NCI-H128 (cell line): ENCODE results near the gene NEU4.
"Not testable (repeated sequence)": the region's sequence is repeated elsewhere in the genome, so short reads cannot be mapped to it uniquely, and the experiment has no call there.

ENCODE experiments used
- DNase-seq: peaks from one replicate; lab custom pipeline; 2025; ENCODE audit not compliant: unreplicated experiment; lab: John Stamatoyannopoulos, UW

NEU4 gene

GRCh38 chr2:241812730-241813643 lies 4.0 kb downstream of the NEU4 start:
- DNase-seq: no peak

DNA sequence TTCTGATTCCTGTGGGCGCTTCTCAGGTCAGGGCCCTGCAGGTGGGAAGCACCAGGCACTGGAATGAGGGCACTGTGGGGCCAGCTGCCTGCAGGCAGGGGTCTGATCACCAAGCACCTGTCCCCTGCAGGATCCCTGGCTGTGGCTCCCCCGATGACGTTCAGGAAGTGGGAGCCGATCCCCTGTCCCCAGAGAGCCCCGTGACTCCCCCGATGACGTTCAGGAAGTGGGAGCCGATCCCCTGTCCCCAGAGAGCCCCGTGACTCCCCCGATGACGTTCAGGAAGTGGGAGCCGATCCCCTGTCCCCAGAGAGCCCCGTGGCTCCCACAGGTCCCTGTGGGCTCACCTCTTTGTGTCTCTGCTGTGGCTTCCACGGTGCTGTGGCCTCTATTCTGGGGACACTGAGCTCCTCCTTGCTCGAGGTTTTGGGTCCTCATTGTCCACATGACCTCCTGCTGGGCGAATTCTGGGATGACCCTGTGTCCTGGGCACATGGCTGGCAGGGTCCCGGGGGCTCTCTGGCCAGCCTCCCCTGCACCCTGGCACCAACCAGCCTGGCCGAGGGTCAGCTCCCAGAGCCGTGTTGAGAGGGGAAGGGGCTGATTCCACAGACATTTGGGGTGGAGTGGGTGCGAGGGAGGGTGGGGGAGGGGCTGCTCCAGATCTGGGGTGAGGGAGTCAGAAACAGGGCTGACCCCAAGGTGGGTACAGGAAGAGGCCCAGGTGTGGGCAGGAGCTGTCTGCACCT lies 4.8 kb downstream of the NEU4 start:
- DNase-seq: no peak

GRCh38 chr2:241814393-241814642 lies 5.3 kb downstream of the NEU4 start:
- no peak for DNase-seq

DNA sequence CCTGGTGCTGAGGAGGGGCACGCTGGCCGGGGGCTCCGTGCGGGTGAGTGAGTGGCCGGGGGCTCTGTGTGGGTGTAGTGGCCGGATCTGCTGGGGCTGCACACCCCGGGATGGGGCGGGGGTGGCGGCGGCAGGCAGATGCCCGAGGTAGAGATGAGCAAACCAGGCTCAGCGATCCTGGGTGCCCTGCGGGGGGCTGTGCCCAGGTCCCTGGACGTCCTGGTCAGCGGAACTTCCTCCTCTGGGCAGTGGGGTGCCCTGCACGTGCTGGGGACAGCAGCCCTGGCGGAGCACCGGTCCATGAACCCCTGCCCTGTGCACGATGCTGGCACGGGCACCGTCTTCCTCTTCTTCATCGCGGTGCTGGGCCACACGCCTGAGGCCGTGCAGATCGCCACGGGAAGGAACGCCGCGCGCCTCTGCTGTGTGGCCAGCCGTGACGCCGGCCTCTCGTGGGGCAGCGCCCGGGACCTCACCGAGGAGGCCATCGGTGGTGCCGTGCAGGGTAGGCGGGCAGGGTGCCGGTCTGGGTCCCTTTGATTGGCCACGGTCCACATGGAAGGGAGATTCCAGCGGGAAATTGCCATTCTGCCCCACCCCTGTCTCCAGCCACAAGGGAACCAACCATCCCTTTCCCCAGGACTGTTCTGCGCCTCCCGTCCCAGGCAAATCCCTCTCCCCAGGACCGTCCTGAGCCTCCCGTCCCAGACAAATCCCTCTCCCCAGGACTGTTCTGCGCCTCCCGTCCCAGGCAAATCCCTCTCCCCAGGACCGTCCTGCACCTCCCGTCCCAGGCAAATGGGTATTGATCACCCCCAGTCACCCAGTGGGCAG lies 5.9 kb downstream of the NEU4 start:
- DNase-seq: no peak

GRCh38 chr2:241815477-241816430 lies 6.8 kb downstream of the NEU4 start:
- no peak for DNase-seq

DNA sequence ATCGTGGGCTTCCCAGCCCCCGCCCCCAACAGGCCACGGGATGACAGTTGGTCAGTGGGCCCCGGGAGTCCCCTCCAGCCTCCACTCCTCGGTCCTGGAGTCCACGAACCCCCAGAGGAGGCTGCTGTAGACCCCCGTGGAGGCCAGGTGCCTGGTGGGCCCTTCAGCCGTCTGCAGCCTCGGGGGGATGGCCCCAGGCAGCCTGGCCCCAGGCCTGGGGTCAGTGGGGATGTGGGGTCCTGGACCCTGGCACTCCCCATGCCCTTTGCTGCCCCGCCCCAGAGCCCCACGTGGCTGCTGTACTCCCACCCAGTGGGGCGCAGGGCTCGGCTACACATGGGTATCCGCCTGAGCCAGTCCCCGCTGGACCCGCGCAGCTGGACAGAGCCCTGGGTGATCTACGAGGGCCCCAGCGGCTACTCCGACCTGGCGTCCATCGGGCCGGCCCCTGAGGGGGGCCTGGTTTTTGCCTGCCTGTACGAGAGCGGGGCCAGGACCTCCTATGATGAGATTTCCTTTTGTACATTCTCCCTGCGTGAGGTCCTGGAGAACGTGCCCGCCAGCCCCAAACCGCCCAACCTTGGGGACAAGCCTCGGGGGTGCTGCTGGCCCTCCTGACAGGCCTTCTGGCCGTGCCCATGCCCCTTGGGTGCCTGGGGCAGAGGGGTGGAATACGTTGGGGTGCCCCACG lies 7.6 kb downstream of the NEU4 start:
- no peak for DNase-seq

DNA sequence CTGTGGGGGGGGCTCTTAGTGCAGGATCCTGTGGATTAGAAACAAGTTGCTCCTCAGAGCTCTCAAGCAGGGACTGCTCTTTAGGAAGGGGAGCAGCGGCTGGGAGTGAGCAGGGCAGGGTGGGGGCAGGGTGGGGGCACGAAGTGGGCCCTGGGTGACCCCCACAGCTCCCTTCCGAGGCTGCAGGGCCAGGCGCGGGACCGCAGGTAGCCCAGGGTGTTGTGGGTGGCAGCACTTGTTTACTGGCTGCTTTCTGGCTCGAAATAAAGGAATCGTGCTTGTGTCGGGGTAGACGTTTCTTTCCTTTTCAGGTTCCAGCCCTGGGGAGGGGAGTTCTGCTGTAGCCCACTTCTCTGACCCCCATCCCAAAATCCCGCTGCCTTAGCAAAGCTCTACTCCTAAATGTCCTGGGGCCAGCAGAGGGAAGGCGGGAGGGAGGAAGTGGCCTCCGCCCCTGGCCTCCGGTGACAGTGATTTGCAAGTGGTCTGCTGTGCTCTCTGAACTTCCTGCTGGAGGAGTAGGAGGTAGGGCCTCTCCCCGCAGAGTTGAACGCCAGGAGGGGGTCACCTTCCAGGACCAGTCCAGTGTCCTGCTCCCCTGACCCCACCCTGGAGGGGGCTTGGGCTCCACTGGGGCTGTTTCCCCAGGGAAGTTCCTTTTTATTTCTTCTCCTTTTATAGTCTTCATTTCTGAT lies 8.3 kb downstream of the NEU4 start:
- DNase-seq: no peak

DNA sequence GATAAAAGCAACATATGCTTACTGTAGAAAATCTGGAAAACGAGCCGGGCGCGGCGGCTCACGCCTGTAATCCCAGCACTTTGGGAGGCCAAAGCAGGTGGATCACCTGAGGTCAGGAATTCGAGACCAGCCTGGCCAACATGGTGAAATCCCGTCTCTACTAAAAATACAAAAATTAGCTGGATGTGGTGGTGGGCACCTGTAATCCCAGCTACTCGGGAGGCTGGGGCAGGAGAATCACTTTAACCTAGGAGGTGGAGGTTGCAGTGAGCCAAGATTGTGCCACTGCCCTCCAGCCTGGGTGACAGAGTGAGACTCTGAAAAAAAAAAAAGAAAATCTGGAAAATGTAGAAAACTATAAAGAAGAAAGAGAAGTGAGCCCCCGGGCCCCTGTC lies 8.8 kb downstream of the NEU4 start:
- DNase-seq: not testable (repeated sequence)

- no peak for DNase-seq
Observed at GRCh38 chr2:241818229-241818942, 9.4 kb downstream of the NEU4 start.

- DNase-seq: no peak
Observed at GRCh38 chr2:241818943-241819270, 9.9 kb downstream of the NEU4 start.

GRCh38 chr2:241819947-241820624 lies 11.1 kb downstream of the NEU4 start:
- not testable (repeated sequence) for DNase-seq

GRCh38 chr2:241820625-241821384 lies 11.8 kb downstream of the NEU4 start:
- DNase-seq: no peak

- DNase-seq: no peak
Observed at GRCh38 chr2:241821460-241822263, 12.7 kb downstream of the NEU4 start.

DNA sequence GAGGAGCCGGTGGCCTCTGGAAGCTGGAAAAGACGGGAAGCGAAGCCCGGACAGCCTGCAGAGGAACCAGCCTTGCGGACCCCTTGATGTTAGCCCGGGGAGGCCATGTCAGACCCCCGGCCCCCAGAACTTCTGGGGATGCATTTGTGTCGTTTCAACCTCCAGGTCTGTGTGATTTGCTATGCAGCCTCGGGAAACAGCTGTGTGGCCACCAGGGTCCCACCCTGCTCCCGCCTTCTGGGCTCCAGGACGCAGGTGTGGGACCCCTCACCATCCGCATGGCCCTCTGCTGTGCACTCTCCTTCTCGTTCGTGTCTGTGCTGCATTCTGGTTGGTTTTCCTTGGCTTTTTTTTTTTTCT lies 13.3 kb downstream of the NEU4 start:
- DNase-seq: no peak

DNA sequence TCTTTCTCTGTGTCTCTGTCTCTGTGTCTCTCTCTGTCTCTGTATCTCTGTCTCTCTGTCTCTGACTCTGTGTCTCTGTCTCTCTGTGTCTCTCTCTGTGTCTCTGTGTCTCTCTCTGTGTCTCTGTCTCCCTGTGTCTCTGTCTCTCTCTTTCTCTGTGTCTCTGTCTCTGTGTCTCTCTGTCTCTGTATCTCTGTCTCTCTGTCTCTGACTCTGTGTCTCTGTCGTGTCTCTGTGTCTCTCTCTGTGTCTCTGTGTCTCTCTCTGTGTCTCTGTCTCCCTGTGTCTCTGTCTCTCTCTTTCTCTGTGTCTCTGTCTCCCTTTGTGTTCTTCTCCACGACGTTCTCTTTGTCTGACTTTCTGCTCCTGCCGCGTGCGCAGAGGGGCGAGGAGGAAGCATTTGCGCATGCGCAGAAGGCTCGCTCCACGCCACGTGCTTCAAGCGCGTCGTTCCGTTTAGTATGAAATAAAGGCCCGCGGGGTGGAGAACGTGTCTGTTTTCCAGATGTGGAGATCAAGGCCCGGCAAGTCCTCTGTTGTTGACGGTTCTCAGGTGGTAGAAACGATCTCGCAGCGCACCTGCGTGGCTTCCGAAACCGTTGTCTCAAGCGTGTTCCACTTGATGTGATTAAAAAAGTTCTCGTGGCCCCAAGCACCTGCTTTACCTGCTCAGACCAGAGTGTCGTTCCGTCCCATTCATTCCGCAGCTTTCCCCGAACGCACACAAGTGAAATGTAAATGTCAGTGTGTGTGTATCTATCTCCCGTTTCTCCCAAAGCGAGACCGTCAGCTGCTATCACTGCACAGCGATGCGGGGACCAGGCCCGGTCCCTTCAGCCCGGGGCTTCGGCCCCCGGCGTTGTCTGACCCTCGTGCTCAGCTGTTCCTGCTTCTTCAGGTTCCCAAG lies 14.8 kb downstream of the NEU4 start:
- not testable (repeated sequence) for DNase-seq

GRCh38 chr2:241827394-241827793 lies 18.4 kb downstream of the NEU4 start:
- no peak for DNase-seq
